ENCODE results near the gene MAP1LC3B.
A peak's percentile ranks its signal among the peaks of the same experiment; 100 is the strongest.
"Not testable (repeated sequence)": the region's sequence is repeated elsewhere in the genome, so short reads cannot be mapped to it uniquely, and the experiment has no call there.

MAP1LC3B gene

DNA sequence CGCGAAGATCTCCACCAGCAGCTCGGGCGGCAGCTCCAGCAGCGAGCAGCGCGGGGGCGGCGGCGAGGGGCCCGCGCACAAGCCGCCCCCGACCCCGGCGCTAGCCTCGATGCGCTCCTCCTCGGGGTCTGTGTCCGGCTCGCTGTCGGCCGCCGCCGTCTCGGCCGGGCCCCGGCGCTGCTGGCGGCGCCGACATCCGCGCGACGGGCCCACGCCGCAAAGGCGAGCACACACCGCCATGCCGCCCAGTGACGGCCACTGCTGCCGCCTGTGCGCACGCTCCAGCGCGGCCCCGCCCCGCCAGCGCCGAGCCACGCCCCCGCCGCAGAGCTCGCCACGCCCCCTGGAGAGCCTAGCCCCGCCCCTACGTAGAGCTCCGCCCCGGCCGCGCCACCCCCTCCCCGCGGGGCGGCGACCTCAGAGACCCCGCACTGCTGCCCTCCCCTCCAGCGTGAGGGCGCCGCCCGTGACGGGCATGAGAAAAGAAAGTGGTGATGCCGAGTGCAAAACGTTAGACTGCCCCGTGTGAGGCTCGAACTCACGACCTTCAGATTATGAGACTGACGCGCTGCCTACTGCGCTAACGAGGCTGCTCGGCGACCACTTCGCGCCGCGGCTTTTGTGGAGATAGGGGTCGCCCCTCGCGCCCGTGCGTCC is 8.5 kb upstream of the MAP1LC3B start, which contains the start of gene FBXO31:
Gene FBXO31 (minus strand): TSS at position 272 of the 657 bp plus-strand sequence. CDS start 32 bp downstream, at position 240.
- no peak for FAIRE-seq

DNA sequence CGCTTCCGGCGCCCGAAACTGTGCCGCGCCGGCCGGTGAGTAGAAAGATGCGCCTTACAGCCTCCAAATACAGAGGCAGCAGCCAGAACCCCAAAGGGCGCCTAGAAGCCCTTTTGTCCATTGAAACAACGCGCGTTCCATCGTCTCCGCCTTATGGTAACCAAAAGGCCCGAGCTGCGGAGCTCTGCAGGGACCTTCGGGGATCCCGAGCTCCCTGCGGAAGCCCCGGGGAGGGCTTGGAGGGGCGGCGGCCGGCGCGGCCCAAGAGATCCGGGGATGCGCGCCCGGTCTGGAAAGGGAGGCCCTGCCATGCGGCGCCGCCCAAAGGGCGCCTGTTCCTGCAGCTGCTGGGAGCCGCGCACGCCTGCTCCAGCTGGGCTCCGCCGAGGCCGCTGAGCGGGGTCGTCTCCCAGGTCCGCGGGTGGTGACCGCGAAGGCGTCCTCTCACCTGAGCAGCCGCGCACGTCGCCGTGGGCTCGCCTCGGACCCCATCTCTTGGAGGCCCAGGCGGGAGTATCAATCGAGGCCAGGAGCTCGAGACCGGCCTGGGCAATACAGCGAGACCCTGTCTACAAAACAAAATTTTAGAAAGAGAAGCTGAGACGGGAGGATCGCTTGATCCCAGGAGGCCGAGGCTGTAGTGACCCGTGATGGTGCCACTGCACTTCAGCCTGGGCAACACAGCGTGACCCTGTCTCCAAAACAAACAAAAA is 7.8 kb upstream of the MAP1LC3B start:
- no peak for FAIRE-seq

DNA sequence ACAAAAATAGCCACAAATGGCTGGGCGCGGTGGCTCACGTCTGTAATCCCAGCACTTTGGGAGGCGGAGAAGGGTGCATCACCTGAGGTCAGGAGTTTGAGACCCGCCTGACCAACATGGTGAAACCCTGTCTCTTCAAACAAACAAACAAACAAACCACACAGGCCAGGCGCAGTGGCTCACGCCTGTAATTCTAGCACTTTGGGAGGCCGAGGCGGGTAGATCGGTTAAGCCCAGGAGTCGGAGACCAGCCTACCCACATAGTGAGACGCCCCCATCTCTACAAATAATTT is 7.3 kb upstream of the MAP1LC3B start:
- FAIRE-seq: not testable (repeated sequence)

DNA sequence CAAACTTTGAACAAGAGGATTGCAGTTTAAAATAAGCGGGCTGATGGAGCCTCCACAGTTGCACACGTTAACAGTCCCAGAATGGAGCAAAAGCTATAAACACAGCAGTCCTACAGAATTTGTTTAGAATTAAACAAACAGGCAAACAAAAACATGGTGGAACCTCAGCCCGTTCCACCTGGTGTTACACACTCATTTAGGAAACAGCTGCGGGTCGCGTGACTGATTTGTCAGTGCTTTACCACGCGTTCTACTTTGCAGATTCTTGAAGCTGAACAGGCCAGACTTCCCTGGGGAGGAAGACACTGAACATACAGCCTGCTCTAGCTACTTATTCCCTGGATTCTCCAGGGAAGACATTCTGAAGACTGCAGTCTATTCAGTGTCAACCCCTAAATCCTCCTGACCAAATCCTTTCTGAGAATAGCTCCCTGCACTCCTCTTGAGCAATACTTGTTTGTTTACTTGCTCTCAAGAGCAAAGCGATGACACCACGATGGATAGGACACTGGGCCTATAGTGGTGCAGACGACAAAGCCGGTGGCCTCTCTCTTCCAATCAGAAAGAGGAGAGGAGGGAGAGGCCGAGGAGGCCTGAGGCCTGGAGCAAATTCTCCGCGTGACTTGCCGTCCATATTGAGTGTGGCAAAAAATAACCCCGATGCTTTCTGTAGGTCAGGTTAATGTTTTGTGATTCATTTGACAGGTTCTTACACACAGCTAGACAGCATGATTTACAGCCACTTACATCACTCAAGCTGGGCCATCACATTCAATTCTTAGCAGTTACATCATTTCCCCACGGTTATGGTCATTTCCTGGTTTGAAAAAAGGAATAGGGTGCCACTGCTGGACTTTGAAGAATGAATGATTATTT is 4.0 kb upstream of the MAP1LC3B start:
- peak; percentile 94 for FAIRE-seq

DNA sequence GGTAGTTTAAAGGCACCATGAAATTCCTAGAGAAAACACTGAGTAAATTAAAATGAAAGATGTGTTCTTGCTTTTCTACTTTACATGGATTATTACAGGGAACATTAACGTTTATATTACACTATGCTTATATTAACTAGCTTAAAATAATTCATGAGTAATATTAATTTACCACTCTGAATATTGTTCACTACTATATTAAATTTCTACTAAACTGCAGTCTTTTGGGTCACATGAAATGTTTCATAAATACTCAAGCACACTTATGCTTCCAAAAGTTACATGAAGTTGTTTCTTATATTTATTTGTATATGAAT is 3.4 kb upstream of the MAP1LC3B start:
- no peak for FAIRE-seq

DNA sequence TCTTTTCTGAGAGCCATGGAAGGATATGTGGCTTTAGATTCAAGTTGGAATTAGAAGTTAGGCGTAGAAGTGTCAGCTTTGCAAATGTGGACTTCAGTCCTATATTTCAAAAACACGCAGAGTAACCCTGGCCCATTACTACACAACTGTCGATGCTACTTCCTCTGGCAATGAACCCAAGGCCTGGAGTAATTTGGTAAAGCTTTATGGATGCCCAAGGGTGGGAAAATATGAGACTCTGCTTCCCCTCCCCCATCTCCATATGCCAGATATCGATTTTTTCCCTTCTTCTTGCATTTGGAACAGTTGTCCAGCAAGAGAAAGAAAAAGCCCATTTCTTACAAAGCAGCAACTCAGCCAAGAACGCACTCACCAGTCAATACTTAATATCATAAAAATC is 2.9 kb upstream of the MAP1LC3B start:
- FAIRE-seq: no peak

DNA sequence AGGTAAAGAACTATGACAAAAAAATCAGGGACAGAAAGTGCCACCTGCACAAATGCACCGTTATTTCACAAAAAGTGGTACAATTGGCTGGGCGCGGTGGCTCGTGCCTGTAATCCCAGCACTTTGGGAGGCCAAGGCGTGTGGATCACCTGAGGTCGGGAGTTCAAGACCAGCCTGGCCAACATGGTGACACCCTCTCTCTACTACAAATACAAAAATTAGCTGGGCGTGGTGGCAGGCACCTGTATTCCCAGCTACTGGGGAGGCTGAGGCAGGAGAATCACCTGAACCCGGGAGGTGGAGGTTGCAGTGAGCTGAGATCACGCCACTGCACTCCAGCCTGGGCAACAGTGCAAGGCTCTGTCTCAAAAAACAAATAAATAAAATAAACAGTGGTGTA is 2.2 kb upstream of the MAP1LC3B start:
- not testable (repeated sequence) for FAIRE-seq

DNA sequence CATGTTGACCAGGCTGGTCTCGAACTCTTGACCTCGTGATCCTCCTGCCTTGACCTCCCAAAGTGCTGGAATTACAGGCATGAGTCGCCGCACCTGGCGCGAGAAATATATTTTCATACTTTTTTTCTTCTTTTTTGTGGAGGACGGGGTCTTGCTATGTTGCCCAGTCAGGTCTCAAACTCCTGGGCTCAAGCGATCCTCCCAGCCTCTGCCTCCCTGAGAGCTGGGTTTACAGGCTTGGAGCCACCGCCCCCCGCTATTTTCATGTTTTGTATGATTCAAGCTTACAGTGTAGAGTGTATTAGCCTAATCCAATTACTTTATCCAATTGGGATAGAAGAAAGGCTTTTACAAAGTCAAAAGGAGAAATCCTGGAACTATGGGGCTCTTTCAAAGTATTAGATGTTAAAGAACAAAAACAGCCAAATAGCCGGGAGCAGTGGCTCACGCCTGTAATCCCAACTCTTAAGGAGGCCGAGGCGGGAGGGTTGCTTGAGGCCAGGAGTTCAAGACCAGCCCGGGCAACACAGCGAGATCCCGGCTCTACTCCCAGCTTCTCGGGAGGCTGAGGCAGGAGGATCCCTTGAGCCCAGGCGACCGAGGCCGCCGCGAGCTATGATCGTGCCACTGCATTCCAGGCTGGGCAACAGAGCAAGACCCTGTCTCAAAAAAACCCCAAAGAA is 1.4 kb upstream of the MAP1LC3B start:
- no peak for FAIRE-seq

DNA sequence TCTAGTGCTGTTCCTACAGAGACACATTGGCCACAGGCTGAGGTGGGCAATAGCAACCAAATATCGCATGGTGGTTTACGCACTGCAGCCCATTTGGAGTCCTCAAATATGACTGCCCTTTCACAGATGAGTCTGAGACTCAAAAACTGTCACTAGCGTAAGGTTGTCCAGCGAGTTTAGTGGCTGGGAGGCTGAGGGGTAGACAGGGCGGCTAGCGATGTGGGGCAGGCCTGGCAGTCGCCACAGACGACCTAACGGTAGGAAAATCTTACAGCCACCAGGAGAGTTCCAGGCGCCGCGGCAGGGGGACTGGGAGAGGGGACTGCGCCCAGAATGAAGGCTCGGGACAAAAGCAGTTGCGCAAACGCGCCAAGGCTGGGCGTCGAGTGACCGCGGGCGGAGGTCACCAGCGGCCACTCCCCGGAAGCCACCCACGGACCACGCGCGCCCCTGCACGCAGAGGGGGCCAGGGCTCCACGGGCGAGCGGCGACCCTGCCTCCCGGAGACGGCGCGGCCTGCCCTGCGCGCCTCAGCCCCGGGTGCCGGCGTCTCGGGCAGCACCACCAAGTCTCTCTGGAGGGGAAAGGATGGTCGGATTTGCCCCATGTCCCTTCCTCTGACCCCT is 699 bp upstream of the MAP1LC3B start:
- no peak for FAIRE-seq

DNA sequence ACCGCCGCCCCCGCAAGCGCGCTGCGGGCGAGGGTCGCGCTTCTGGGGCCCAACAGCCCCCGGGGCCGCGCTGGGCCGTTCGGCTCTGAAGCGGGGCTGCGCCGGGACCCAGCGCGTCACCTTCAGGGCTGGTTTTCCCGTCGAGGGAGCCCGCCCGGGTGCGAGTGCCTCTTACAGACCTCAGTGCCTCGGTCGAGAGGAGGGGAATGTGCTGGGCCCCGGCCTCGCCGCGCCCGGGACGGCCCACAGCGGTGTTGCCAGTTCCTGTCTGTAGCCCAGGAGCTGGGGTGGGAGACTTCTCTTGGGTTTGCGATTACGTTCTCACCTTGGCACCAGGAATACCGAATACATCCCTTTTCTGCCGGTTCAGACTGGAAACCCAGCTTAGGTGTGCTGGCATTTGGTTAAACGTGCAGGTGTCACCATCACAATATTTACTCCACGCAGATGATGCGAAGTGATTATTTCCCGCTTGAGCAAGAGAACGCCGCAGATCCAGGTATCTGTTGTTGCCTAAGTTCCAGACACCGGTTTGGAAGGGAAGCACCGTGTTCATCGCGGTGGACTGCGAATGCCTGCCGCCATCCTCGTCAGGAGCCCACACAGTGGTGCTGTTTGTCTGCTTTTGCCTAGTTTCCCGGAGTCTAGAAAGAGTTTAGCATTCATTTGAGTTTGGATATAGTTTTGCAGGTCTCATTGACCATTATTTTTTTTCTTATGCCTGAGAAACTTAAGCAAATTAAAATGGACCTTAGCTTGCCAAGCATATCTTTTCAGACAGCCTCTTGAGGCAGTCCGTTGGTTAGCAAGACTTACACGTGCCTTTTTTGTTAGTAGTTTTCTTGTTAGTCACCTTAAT is 914 bp downstream of the MAP1LC3B start:
- FAIRE-seq: no peak

DNA sequence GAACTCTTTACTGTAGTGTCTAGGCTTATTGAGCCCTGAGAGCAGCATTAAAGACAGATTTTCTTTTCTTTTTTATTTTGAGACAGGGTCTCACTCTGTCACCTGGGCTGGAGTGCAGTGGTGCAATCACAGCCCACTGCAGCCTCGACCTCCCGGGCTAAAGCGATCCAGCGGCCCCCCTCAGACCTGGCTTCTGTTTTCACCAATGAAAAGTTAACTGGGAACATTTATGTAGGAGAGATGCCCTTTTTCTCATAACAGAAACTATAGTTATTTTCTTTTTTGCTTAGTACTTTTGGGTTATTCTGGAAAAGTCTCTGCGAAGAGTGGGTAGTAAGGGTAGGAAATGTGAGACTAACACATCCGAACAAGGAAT is 1.5 kb downstream of the MAP1LC3B start:
- no peak for FAIRE-seq

DNA sequence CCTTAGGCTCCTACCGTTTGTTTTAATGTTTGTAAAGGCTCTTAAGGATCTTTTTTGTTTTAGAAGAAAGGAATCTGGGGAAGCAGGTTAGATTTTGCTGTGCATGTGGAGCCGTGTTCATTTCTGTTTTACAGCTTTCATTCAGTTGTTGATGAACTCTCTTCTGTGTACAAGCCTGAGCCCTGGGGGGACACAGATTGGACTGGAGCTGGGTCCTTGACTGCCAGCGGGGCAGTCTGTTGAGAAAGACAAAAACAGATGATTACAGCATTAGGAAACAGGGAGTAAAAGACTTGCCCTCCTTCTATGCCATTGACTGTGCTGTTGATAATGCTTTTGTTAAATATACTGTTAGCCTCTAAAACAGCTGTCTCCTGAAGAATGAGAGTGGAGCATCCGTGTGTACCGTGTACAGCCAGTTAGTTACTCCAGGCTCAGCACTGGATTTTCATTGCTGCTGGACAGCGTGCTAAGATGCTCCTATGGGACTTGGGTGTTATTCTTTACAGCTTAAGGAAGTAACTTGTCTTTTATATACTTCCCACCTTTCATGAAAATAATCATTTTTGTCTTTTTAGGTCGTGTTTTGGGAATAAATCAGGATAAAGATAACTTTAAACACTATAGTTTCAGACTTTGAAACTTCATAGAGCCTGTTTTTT is 3.2 kb downstream of the MAP1LC3B start:
- no peak for FAIRE-seq

DNA sequence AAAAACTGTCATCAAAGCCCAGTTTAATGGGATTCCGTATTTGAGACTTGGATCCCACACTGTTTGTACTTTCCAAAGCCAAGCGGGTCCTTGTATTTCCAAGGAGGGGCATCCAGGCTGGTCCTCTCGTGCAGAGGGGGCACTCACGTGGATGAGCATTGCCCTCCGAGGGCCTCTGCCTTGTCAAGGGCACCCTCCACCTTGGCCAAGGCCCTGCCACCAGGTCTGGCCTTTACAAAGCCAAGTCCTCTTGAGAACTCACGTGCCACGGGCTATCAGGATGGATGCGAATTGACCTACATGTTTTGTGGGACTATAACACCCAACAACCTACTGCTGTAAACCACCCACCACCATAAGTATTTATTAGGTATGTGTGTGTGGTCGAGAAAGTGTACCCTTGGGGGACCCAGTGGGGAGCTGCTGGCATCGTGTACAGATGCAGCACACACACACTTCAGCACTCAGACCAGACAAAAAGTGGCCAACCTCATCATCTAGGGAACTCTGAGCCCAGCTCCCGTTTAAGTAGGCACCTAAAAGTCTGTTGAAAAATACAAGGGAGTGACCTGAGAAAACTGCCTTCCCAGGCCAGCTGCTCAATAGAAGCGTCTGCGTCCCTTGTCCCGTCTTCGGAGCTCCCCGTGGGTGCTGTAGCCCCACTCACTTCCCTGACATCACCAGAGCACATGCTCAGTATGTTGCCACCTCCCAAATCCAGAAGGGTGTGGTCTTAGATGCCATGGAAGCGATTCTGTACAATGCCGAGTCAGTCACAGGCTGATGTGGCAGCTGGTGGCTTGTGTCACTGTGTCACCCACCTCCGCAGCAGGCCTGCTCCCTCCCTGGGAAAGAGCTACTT is 12.9 kb downstream of the MAP1LC3B start:
- no peak for FAIRE-seq

DNA sequence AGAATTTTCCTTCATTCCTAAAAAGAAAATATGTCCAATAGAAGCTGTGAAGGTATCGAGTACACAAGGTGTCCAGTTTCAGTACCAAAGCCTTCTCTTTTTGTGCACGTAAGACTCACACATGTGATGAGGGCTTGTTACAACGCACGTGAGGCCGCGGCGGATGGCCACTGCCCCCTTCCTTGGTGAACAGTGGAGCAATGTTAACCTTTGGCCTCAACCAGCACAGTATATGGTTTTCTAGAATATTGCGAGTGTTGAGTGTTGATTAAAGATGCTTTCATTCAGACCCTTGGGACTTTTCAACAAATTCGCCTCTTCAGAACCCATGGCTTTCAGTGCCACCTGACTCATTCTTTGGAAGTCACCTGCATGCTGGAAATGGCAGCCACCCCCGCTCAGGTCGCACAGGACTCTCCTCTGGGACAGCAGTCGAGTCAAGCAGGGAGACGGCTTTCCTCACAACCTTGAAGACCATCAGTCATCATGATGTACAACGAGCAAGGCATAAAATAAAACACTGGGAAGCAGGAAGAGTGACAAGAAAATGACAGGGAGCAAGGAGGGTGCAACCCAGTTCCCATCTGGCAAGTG is 14.5 kb downstream of the MAP1LC3B start:
- no peak for FAIRE-seq

DNA sequence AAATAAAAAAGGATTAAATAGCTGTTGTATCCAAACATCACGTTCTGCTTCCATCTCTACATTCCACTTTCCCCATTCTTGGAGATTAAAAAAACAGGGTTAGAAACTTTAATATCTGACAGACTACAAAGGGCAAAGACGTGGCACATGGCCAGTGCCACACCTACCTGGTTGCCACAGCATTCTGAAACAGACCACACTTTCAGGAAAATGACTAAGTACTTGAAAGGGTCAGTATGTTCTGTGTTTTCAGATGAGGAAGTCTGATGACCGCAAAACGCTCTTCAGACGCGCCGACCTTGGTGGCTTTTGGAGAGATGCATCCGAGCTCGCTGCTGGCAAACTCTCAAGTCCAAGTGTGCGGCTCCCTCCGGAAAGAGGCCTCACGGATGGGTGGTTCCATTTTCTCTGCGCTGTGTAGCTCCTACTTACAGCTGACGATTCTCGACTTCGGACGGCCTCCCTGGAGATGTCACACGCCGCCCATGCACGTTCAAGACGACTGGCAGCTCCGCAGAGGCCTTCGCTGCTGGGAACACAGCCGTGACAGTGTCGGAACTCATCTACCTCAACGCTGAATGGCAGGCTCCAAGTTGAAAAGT is 15.5 kb downstream of the MAP1LC3B start:
- FAIRE-seq: no peak

DNA sequence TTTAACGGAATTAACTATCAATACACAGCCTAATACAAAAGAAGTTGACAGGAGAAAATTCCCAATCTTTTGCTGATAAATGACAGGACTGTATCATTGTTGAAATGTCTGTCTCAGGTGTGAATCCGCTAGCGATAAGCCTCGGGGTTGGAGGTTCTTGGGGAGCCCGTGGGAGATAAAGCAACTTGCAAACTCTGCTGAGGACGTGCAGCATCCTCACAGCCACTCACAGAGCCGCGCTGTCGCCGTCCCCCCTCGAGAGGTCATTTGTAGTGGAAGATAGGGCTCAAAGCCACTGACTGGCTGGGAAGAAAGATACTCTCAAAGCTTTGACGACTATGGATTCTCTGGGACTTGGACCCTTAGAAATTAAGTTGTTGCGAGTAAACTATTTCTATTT is 17.0 kb downstream of the MAP1LC3B start:
- no peak for FAIRE-seq

DNA sequence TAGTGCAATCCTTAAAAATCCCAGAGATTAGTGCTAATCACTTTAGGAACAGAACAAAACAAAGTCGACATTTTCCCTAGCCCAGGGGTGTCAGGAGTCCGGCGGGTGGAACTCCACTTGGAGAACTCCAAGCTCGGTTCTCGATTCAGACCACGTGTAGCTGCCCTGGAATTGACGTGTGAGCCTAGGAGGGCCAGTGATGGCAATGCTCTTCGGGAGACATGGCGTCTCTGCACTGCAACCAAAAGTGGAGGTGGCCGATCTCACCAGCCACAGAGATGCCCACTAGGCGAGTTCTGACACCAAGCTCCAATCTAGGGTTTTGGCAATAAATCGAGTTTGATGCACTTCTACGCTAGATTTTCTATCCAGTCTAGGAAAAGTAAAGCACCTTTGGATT is 17.6 kb downstream of the MAP1LC3B start:
- FAIRE-seq: no peak

DNA sequence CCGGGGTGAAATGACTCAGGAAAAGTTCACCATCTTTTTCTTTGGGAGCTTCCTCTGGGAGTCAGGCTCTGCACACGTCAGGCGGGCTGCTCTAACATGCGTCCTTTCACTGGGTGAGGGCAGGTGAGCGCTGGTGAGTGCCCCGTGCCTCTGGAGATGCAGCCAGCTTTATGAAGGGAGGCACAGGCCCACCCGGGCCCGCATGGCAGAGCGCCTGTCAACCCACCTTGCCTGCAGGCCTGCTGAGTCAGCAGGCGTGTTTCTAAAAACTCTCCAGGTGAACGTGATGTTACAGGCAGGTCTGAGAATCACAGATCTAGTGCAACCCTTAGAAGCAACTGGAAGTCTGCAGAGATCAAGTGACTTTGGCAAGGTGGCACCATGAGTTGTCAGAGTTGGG is 18.4 kb downstream of the MAP1LC3B start:
- FAIRE-seq: no peak

DNA sequence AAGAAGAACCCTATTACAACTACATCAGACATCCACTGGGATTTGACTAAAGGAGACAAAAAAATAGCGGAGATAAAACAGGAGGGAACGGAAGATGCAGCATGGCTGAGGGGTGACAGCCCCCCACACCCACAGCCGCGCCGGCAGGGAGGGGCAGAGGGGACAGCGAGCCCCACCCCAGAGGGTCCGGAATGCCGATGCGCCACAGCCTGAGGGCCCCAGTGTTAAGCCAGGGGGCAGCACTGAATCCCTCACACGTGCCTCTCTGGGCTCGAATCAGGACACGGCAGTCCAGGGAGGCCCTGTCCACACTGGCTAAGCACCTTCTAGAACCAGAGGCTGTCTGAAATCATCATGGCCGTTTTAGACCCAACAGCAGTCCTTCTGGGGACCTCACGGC is 18.8 kb downstream of the MAP1LC3B start:
- no peak for FAIRE-seq
